ENCODE results near the gene VPS45.

VPS45 gene

DNA sequence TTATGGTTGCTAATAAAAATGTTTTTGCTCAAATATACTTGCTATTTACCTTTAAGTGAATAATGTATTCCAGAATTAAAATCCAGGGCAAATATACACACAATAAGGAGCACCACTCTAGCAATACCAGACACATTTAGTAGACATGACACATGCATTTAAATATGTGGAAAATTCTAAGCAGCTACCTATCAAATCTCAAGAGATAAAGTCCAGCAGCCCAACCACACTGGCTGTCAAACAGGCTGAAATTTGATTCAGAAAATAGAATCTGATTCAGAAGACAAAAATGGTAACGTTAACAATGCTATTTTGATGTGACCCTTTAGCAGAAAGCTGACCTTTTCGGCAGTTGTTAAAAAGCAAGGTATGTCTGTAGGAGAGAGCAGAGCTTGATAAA is 124.4 kb downstream of the VPS45 start:
- no peak for DNase-seq (ENCODE audit: low read depth in 3 of 3)

DNA sequence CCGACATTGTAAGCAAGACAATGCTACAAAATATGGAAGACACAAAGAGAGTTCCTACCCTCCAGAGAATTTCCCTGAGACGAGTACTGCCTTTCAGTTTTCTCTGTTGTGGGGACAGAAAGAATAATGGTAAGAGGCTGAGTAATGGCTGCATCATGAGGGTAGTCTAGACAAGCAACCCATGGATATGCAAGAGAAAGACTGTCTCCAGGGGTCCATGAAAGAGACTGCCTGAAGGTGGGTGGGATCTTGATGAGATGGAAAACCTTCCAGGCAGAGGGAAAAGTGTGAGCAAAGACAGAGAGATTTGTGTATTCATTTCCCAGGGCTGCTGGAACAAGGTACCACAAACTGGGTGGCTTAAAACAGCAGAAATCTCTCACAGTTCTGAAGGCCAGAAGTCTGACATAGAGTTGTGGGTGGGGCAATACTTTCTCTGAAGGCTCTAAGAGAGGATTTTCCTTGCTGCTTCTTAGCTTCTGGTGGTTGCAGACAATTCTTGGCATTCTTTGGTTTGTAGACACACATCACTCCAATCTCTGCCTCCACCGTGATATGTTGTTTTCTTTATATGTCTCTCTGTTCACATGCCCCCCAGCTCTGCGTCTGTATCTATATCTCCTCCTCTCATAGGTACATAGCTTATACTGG is 126.9 kb downstream of the VPS45 start:
- no peak for DNase-seq (ENCODE audit: low read depth in 3 of 3)

All from stimulated activated CD4-positive, alpha-beta T cell treated with anti-CD3 and anti-CD28 coated beads, TNF-alpha, amount 100 ng/mL, for 4 hours (primary cell).